ENCODE results near the gene TSSK6.
A peak's percentile ranks its signal among the peaks of the same experiment; 100 is the strongest.

The TSSK6 gene

GRCh38 chr19:19505669-19506326 lies 9.6 kb downstream of the TSSK6 start:
- no peak for DNase-seq (ENCODE audit: low spot score)

GRCh38 chr19:19504754-19505668 lies 10.3 kb downstream of the TSSK6 start:
- no peak for DNase-seq (ENCODE audit: low spot score)

GRCh38 chr19:19502808-19503602 lies 12.3 kb downstream of the TSSK6 start:
- DNase-seq (ENCODE audit: low spot score) = no peak

- DNase-seq (ENCODE audit: low spot score) = no peak
Observed at GRCh38 chr19:19502281-19502680, 13.1 kb downstream of the TSSK6 start.

DNA sequence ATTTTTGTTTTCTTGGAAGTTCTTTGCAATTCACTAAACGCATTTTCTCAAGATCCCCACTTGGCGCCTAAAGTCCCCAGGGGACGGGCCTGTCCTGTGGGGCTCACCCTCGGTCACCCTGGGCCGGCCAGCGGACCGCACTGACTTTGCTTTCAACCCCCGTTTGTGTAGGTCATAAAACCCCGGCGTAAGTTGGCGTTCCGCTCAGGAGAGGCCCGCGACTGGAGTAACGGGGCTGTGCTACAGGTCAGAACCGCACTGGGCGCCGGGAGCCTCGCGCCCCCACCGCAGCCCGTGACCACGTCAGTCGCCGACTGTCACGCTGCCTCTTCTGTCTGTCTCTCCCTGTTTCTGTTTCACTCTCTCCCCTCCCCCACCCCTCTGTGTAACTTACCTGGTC lies 13.6 kb downstream of the TSSK6 start:
- DNase-seq (ENCODE audit: low spot score) = no peak

DNA sequence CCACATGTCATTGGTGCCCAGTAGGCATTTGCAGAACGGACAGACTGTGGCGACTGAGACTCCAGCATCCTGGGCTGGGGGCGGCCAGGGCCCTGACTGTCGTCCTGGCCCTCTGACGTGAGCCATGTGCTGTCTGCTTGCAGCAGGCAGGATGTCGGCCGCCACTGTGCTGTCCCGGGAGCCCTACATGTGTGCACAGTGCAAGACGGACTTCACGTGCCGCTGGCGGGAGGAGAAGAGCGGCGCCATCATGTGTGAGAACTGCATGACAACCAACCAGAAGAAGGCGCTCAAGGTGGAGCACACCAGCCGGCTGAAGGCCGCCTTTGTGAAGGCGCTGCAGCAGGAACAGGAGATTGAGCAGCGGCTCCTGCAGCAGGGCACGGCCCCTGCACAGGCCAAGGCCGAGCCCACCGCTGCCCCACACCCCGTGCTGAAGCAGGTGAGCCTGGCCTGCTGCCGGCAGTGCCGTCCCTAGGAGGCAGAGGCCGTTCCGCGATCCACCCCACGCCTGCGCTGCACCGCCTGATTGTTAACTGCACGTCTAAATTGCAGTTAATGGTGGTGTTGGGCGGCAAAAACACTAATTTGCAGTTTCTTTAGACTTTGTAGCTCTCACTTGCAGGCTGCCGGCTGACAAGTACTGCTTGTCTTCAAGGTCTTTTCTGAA lies 14.2 kb downstream of the TSSK6 start:
- no peak for DNase-seq (ENCODE audit: low spot score)

DNA sequence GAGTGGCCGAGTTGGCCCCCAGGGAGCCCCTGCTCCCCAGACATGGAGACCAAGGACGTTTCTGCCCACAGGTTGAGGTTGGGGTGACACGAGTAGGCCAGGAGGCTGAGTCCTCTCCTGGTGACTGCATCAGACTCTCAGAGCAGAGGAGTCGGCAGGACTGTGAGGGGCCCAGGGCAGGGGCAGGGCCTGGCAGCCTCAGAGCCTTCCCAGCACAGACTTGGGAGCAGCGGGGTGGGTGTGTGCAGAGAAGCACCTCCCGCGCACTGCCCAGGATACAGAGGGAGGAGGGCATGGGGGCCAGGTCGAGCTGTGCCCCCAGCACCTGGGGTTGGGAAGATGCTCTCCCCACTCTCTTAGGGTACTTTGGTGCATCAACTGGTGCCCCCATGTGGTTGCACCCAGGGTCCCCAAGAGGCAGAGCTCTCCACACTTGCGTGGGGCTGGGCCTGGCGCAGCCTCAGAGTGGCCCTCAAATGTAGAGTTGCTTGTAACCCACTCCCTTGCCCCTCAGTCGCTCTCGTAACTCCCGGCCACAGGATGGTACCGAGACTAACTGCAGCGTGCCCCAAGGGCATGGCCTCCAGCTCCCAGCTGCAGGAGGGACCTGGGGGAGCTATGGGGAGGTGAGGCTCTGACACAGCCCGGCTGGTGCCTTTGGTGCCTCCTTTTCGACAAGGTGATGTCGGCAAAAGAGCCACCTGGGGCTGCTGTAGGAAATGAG lies 15.9 kb downstream of the TSSK6 start:
- no peak for DNase-seq (ENCODE audit: low spot score)

DNA sequence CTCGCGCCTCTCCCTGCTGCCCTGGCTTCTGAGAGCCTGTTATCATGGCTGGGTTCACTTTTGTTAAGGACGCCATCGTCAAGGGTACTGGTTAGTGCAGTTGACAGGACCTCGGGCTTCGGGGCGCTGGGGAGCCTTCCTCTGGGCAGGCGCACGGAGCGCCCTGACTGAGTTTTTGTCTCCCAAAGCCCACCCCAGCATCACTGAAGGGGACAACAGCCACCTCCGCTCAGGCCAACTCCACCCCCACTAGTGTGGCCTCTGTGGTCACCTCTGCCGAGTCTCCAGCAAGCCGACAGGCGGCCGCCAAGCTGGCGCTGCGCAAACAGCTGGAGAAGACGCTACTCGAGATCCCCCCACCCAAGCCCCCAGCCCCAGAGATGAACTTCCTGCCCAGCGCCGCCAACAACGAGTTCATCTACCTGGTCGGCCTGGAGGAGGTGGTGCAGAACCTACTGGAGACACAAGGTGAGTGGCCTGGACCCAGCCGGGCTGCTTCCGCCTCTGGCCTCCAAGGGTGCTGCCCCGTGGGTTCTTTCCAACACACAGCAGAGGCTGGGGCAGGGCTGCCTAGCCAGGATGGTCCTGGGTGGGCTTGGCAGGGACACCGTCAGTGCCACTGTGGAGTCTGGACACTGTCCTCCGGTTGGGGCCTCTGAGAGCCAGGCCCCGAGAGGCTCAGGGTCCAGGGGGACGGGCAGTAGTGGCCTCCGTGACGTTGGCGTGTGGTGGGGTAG lies 16.9 kb downstream of the TSSK6 start:
- no peak for DNase-seq (ENCODE audit: low spot score)

DNA sequence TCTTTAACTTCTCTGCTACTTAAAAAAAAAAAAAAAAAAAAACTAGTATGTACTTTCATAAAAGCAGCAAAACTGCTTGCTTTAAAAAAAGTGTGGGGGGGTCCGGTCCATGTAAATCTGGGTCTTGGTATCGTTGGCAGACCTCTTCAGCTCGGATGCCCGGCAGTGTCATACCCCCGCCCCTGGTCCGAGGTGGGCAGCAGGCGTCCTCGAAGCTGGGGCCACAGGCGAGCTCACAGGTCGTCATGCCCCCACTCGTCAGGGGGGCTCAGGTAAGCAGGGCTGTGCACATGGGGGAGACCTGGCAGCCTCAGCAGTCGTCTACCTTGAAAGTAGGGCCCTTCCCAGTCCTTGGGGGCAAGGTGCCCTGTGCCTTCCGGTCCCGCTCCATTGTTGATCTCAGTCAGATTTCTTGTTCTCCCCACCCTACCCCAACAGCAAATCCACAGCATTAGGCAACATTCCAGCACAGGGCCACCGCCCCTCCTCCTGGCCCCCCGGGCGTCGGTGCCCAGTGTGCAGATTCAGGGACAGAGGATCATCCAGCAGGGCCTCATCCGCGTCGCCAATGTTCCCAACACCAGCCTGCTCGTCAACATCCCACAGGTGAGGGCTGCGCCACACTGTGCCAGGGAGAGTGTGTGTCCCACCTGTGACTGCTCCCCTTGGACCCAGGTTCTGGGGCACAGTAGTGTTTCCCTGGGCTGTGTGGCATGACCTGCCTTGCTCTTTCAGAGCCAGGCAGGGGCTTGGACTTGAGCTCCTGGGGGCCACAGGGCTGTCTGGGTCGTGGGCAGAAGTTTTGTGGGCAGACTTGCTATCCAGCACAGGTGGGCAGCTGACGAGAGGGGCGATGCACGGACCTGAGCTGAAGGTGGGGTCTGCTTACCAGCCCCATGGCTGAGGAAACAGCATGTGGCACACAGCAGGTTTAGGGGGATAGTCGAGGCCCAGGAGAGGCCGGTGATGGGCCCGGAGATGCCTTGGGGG lies 19.4 kb downstream of the TSSK6 start:
- no peak for DNase-seq (ENCODE audit: low spot score)

GRCh38 chr19:19493841-19494546 lies 21.4 kb downstream of the TSSK6 start:
- no peak for DNase-seq (ENCODE audit: low spot score)

DNA sequence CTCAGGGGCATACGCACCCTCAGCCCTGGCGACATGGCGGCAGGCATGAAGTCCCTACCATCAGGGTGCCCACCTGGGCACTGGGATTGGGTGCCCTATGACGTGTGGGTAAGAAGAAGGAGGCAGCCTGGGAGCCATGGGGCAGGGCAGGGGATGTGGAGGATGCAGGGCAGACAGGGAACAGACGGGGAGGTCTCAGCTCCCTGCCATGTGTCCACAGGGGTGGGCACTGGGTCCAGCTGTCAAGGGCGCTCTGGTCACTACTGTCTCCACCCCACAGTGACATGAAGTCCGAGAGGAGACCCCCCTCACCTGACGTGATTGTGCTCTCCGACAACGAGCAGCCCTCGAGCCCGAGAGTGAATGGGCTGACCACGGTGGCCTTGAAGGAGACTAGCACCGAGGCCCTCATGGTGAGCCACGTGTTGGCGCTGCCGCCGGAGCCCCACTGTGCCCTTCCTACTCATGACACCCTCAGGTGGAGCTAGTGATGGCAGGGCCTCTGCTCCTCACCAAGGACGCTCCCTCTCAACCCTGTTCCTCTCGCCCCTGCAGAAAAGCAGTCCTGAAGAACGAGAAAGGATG lies 23.2 kb downstream of the TSSK6 start:
- no peak for DNase-seq (ENCODE audit: low spot score)

- no peak for DNase-seq (ENCODE audit: low spot score)
Observed at GRCh38 chr19:19491321-19492025, 23.9 kb downstream of the TSSK6 start.

GRCh38 chr19:19490214-19490968 lies 25.0 kb downstream of the TSSK6 start:
- peak; percentile 88 for DNase-seq (ENCODE audit: low spot score)

DNA sequence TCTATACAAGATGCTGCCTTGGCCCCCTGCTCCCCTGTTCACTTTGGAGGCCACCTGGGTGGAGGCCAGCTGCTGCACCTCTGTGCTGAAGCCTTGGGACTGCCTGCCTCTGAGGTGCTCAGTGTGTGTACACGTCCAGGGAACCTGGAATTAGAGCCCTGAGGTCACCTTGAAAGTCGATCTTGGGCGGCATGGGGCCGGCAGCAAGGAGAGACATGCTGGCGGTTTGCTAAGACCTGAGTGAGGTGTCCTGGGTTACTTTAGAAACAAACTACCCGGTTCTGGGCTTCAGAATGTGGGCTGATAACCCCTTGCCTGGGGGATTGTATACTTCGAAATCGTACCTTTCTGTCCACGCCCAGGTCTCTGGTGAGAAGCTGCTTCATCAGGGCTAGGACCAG lies 25.5 kb downstream of the TSSK6 start:
- no peak for DNase-seq (ENCODE audit: low spot score)

- peak; percentile 87 for DNase-seq (ENCODE audit: low spot score)
Observed at GRCh38 chr19:19488875-19489690, 26.3 kb downstream of the TSSK6 start.

Data from pons (tissue), 1 donor.